ENCODE measurements around the gene GJA3.

The GJA3 gene

DNA sequence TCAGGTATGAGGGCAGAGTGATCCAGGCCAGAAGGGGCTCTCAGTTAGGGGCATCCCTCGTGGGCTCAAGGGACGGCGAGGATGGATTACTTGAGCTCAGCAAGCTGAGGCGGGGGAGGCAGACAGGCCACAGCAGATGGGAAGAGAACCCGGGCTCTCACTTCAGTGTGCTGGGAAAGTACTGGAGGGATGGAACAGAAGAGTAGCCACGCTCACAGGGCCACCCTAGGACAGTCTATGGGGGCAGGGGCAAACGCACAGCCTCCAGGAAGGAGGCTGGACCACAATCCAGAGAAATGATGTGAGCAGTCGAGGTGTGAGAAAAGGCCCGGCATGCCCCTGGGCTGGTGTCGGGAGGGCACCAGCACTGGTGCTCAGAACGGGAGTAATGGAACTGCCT lies 9.2 kb downstream of the GJA3 start:
- DNase-seq (ENCODE audit: low read depth in 2 of 3, low spot score in 2 of 3) = no peak

DNA sequence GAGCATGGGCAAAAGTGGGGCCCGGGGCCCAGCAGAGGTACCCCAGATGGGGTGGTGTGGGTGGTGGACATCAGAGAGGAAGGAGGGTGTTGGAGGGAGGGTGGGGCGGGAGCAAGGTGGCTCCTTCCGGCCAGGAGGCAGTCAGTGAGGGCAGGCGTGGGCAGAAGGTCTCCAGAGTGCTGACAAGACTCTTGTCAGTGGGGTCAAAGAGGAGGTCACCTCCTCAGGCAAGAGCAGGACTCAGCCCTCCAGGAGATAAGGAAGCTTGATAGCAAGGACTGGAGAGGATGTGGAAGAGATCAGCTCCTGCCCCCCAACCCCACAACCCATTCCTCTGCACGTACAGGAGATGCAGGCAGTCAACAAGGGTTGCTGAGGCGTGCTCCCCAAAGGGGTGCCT lies 9.8 kb downstream of the GJA3 start:
- DNase-seq (ENCODE audit: low read depth in 2 of 3, low spot score in 2 of 3) = no peak

DNA sequence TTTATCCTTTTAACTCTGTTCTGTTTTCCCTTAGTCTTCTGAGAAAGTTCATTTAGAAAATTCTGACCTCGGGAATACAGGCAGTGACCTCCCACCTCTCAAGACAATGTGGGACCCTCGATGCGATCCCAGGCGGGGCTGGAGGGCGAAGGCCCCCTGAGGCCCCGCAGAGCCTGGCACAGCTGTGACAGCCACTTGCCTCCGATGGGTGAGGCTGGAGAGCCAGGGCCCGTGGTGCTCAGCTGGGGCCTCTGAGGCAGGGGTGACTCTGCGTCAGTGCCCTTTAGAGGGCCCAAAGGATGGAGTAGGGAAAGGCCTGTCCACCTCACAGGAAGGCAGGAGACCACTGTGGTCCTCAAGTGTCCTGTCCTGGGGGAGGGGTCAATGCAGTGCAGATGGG lies 10.3 kb downstream of the GJA3 start:
- DNase-seq (ENCODE audit: low read depth in 2 of 3, low spot score in 2 of 3) = no peak

DNA sequence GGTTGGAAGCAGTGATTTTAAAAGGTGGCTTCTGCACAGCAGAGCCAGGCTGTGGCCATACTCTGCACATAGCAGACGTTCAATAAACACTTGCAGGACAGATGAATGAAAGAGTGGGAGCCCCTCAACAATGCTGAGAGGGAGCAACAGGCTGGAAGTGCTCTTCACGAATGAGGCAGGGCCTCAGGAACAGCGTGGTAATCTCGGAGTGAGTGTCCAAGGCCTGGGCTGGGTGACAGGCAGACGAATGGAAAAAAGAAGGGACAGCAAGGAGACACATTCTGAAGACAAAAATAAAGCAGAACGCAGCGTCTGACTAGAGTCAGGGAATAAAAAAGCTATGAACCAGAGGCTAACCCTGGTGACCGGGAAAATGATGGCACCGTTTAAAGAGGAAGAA lies 11.1 kb downstream of the GJA3 start:
- DNase-seq (ENCODE audit: low read depth in 2 of 3, low spot score in 2 of 3) = no peak

DNA sequence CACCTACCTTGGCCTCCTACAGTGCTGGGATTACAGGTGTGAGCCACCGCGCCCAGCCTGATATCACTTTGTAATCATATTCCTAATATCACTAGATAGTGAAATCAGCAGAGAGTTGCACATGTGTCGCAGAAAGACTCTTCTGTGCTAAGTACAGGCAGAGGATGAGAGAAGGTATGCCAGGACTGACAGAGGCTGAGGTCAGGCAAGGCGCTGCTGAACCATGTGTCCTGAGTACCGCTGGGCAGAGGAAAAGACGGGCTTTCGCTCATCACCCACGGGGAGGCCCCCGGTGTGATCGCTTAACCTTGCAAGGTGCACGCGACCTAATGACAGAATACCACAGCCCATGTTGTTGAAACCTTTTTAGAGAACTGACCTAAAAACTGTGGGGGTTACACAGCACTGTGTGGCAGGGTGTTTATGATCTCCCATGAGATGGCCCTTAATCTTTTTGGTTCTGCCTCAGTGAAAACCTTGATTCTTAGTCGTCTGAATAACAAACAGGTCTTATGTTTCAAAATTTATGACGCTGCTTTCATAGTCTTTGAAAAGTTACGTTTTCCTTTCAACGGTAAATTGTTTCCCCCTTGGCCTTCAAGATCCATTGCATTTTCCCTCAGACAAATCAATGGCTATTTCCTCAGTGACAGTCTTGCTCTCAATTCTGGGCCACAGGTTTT lies 12.2 kb downstream of the GJA3 start:
- DNase-seq (ENCODE audit: low read depth in 2 of 3, low spot score in 2 of 3) = no peak

DNA sequence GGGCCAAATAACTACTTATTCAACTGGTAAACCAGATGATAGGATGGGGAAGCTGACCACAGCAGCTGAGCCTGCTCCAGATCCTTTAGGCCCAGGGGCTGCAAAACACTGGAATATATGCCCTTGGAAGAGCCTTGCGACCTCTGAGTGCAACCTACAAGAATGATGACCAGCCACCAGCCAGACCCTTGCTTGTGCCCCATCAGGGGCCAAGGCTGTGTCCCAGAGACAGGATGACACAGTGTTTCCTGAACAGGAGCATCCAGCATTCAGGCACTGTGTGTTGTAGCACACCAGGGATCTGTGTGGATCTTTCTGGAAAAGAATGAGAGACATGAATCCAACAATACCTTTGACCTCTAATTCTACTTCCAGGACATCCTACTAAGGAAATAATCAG lies 14.5 kb downstream of the GJA3 start:
- no peak for DNase-seq (ENCODE audit: low read depth in 2 of 3, low spot score in 2 of 3)

DNA sequence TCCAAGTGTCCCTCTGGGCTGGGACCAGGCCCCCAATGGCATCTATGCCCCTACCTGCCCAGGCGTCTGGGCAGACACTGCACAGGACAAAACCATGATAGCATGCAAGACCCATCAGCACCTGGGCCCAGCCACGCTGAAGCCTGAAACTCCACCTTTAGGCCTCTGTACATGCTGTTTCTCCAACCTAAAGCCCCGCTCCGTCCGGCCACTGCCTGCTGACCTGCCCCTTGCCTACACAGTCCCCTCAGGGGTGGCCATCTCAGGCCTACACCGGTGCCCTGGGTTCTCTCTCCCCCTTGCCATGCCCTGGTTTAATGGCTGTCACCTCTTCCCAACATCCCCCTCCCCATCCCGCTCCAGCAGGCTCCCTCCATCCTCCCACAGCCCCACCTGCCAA lies 15.3 kb downstream of the GJA3 start:
- DNase-seq (ENCODE audit: low read depth in 2 of 3, low spot score in 2 of 3) = no peak

DNA sequence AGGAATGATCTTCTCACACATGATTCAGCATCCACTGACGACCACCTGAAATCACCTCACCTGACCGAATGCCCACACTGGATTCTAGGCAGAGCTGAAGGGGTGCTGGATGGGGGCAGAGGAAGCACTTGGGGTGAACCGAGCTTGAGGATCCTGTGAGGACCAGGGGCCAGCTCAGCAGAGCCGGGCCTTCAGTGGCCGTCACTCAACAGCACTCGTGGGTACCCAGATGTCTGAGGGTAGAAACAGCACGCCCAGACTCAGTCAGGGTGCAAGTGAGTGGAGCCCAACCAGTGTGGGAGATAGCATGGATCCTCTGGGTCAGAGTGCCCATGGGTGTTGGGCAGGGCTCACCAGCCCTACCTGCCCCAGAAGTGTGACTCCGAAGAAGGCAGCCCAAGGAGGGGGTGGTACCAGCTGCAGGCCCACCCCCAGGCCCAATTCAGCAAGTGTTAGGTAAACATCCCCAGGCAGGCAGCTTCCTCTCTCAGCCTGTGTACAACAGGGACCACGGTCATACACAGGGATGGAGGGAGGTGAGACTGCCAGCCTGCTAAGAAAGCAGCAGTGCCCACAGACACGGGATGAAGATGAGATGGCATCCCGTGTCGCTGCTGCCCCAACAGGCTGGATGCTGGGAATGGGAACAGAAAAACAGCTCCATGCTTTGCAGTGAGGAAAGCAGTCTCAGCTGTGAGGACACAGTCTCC lies 16.6 kb downstream of the GJA3 start:
- DNase-seq (ENCODE audit: low read depth in 2 of 3, low spot score in 2 of 3) = no peak

DNA sequence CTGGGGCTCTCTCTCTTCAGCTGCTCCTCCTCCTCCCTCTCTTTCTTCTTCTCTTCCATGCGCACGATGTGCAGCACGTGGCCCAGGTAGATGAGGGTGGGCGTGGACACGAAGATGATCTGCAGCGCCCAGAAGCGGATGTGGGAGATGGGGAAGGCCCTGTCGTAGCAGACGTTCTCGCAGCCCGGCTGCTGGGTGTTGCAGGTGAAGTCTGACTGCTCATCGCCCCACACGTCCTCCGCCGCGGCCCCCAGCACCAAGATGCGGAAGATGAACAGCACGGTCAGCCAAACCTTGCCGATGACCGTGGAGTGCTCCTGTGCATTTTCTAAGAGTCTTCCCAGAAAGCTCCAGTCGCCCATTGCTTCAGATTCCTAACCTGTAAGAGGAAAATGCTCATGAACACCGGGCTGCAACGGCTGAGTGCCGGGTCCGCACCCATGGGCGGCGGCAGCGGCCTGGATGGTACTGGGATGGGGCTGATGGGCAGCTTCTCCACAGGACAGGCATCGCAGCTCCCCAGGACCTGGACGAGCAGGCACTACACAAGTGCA lies 17.8 kb downstream of the GJA3 start:
- DNase-seq (ENCODE audit: low read depth in 2 of 3, low spot score in 2 of 3) = no peak

DNA sequence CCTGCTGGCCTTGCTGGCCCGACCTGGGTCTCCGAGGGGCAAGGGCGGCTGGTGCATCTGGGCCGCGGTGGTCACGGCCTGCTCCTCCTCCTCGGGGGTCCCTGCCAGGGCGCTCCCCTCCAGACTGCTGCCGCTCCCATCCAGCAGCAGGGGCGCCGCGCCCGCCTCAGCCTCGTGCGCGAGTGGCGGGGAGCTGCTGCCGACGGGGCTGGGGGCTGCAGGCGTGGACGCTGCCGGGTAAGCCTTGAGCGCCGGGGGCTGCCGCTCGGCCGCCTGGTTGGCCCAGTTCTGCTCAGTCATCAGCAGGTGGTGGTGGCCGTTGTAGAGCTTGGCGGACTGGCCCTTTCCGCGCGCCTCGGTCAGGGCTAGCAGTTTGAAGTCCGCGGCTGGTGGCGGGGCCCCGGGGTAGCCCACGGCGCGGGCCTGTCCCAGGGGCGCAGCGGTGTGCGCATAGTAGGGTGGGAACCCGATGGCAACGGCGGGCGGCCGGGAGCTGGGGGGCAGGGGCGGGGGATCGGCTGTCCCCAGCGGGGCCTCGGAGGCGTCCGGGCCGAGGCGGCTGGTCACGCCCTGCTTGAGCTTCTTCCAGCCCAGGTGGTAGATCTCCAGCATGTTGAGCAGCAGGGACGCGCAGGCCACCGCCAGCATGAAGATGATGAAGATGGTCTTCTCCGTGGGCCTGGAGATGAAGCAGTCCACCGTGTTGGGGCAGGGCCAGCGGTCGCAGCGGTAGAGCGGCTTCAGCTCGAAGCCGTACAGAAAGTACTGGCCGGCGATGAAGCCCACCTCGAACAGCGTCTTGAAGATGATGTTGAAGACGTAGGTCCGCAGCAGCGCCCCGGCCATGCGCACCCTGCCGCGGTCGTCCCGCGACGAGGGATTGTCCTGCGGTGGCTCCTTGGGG lies 18.6 kb downstream of the GJA3 start:
- DNase-seq (ENCODE audit: low read depth in 2 of 3, low spot score in 2 of 3) = no peak

DNA sequence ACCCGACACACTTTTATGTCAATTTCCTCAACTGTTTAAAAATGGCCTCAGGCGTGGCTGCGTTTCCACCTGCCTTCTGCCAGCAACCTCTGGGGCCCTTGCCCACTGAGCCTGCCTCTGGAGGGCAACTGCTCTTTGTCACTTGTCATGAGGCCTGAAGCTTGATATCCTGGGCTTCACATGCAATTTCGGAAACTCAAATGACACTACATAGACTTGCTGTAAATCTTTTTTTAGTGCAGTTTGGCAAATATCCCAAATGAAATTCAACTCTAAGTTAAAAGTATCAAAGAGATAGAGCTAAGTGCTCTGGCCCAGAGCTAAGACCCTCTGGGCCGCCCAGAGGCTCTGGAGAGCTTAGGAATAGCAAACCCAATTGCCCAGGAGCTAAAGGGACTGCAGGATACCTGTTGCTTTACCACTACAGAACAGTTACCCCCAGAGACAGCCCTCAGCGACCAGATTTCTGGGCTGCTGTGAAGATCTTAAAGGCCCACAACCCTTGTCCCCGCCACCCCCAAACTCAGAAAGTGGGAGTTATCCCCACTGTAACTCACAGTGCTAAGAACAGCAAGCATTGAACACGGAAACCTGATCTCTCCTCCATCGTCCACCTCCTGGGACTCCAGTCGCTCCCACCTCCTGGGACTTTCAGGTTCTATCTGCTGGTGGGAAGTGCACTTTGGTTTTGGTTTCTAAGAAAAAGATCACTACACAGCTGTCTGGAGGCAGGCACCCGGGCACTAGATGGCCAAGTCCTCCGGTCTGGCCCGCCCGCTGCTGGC lies 19.4 kb downstream of the GJA3 start:
- no peak for DNase-seq (ENCODE audit: low read depth in 2 of 3, low spot score in 2 of 3)

DNA sequence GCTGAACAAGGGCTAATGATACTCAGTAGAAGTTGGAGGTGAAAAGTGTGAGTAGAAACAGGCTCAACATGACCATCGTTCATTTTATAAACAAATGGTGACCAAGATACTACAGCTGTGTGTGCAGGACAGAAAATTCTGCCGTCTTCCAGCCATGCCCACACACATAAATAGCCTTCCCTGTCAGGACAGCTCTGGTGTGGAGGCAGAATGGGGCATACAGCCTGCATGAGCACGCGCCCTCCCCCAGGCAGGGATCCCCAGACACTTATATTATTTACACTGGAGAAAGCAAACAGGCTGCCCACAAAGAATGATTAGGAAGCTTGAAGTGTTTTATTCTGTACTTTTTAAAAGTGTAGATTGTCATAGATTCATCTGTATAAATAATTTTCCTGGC lies 20.4 kb downstream of the GJA3 start:
- DNase-seq (ENCODE audit: low read depth in 2 of 3, low spot score in 2 of 3) = no peak

DNA sequence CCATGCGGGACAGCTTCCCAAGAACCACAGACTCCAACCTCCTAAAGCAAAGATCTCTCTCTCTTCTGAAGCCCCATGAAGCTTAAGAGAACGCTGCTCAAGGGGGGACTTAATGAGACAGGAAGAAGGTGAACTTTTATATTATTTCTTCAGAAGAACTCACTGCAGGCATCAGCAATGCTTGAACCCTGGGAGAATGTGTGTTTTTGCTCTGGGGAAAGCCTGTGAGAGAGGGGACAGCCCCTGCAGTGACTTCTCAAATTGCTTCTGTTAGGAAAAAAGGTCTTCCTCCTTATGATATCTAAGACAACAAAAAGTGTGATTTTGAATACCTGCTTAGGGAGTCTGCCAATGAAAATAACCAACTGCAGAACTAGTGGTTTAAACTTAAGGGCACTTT lies 23.0 kb downstream of the GJA3 start:
- no peak for DNase-seq (ENCODE audit: low read depth in 2 of 3, low spot score in 2 of 3)

DNA sequence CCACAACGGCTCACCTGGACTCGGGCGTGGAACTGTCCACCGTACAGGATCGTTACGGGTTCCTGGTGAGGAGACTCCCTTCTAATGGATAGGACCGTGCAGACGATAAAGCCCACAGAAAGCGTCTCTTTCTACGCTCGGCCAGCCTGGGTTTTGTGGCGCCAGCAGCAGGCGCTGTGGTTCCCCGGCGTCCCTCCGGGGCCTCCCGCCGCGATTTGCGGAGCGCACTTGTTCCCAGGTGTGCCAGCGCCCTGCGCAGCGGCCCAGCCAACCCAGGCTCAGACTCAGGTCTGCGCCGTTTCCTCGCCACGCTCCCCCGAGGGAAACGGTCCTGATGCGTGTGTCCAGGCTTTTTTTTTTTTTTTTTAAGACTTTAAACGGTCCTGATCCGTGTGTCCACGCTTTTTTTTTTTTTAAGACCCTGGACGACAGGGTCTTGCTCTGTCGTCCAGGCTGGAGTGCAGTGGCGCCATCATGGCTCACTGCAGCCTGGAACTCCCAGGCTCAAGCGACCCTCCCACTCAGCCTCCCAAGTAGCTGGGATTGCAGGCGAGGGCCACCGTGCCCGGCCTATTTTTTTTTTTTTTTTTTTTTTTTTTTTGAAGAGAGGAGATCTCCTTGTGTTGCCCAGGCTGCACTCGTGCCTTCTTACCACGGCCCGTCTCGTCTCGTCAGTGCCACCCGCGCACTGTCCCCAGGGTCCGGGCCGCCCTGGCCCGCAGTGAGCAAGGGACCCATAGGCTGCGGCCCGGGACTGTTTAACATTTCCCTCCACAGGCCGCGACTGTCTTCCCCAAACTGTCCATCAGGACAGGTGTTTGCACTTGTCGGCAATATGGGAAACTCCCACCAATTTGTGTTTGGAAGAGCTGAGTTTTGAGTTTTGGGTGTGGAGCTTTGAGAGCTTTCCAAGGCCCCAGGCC lies 23.8 kb downstream of the GJA3 start:
- DNase-seq (ENCODE audit: low read depth in 2 of 3, low spot score in 2 of 3) = no peak

DNA sequence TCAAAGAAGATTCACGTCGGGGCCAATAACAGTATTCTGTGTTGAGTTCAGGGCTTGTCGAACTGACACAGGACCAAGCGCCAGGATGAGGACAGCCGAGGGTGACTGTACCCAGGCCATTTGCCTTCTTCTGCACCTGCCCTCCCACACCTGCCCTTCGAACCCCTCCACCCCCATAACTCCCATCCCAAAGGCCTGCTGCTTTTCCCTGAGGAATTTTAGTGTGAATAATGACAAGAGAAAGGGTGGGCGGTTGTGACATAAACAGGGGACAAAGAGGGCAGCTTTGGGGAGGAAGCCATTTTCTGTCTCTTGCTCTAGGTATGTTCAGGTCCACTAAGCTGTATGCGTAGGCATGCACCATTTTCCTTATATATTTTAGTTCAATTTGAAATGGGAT lies 26.1 kb downstream of the GJA3 start:
- no peak for DNase-seq (ENCODE audit: low read depth in 2 of 3, low spot score in 2 of 3)

DNA sequence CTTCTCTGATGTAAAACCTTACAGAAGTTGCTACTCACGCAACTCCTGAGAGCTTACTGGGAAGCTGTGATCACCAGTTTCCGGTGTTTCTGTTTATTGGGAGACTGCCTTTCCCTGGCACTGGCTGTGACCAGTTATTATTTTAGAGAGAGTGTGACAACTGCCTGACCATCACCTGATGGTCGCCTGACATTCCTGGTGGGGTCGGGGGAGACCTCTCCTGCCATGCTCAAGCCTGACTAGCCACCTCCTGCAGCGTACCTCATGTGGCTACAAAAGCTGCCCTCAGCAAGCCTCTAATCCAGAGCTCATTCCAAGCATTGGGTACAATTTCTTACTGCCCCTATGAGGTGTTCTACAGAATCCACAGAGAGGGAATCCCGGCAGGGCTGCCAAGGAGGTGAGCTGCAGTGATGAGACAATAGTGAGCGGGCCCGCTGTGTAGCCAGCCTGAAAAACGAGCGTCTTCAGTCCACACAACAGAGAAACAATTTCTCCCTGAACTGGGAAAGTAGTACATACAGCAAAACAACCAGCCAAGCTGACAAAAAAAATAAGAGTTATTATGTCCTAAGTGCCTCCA lies 28.7 kb downstream of the GJA3 start:
- no peak for DNase-seq (ENCODE audit: low read depth in 2 of 3, low spot score in 2 of 3)

DNA sequence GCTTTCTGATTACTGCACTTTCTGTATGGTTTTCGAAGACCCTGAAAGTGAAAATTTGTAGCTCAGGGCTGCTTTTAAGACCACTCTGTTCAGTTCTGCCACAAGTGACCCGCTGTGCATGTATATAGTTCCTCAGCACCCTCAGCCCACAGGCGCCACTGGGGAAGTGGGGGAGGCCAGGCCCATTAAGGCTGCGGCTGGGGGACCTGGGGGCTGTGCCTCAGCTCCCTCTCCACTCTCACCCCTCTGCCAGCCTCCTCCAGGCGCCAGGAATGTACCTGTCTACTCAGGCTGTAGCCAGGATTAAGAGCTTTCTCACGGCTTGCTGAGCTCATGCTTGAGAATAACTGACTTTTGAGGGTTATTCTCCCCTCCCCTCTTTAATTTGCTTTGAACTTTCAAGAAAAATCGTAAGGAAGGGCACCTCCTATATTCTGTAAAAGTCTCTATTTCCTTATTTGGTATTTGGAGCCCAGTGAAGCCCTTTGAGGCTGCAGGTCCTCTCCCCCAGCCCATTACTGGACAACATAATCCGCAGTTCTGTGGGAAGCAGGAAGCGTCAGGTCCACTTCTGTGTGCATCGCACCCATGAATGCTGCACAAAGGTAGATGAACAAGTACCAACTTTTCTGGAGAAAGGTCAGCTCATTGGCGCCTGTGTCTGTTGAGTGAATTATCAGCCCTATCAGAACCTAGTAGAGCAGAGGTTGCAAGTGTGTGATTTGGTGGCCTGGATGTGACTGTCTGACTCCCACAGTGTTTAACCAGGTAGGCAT lies 29.6 kb downstream of the GJA3 start:
- no peak for DNase-seq (ENCODE audit: low read depth in 2 of 3, low spot score in 2 of 3)

DNA sequence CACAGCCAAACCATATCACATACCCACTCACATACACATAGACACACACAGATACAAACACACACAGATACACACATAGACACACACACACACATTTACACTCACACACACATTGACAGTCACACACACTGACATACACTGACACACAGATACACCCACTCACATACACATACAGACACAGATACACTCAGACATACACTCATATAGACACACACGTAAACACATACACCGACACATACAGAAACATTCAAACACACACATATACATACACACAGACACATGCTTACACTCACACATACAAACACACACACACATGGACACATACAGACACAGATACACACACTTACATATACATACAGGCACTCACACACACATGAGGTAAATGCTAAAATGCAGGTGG lies 30.2 kb downstream of the GJA3 start:
- DNase-seq (ENCODE audit: low read depth in 2 of 3, low spot score in 2 of 3) = no peak

DNA sequence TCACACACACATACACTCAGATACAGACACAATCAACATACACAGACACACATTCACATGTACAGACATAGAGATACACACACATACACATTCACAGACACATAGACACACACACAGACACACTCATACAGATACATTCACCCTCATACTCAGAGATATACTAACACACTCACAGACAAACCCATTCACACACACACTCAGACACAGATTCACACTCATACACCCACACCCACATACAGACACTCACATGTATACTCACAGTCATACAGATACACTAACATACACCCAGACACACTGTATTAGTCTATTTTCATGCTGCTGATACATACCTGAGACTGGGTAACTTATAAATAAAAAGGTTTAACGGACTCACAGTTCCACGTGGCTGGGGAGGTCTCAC lies 30.8 kb downstream of the GJA3 start:
- no peak for DNase-seq (ENCODE audit: low read depth in 2 of 3, low spot score in 2 of 3)

All from activated CD8-positive, alpha-beta memory T cell treated with anti-CD3 and anti-CD28 coated beads for 48 hours (primary cell).